Stimulated activated effector memory CD8-positive, alpha-beta T cell treated with anti-CD3 and anti-CD28 coated beads, Interleukin-12 subunit alpha, Interleukin-12 subunit beta, amount 100 ng/mL, for 72 hours (primary cell): Measurements from ENCODE around the gene CTTNBP2NL.
"Not testable (repeated sequence)": the region's sequence is repeated elsewhere in the genome, so short reads cannot be mapped to it uniquely, and the experiment has no call there.

Source experiments
- ATAC-seq: fragments of 150-1000 bp; cut with Tn5 transposase; 2 replicates; pipeline ENCODE4 v1.10.0; 2021
- DNase-seq, 2 donors: peaks; one replicate each; pipeline ENCODE4 v3.0.0; 2021 to 2022; ENCODE audit warnings: low spot score in 2 of 2
- H3K27ac Mint-ChIP-seq: one replicate; pipeline ENCODE4 v1.8.0; 2022; ENCODE audit warnings: mild to moderate bottlenecking, mixed read lengths
- H3K36me3 Mint-ChIP-seq: one replicate; pipeline ENCODE4 v1.8.0; 2022; ENCODE audit warnings: mild to moderate bottlenecking, mixed read lengths
- H3K4me1 Mint-ChIP-seq: one replicate; pipeline ENCODE4 v1.8.0; 2022; ENCODE audit warnings: mixed read lengths
- H3K4me3 Mint-ChIP-seq: one replicate; pipeline ENCODE4 v1.8.0; 2022; ENCODE audit warnings: mild to moderate bottlenecking, mixed read lengths
- H3K9me3 Mint-ChIP-seq: one replicate; pipeline ENCODE4 v1.8.0; 2022; ENCODE audit warnings: mixed read lengths

The CTTNBP2NL gene

DNA sequence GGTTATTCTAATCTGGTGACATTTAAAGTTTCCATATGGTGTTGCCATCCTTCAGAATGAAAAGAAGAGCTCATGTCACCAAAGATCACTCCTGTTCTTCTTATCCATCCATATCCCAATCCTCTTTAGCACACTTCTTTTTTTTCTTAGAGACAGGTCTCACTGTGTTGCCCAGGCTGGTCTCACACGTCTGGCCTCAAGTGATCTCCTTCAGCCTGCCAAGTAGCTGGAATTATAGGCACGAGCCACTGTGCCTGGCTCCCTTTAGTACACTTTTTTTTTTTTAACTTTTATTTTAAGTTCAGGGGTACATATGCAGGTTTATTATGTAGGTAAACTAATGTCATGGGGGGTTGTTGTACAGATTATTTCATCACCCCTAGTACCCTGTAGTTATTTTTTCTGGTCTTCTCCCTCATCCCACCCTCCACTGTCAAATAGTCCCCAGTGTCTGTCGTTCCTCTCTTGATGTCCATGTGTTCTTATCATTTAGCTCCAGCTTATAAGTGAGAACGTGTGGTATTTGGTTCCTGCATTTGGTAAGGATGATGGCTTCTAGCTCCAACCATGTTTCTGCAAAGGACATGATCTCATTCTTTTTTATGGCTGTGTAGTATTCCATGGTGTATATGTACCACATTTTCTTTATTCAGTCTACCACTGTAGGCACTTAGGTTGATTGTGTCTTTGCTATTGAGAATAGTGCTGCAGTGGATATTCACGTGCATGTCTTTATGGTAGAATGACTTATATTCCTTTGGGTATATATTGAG, 40.6 kb downstream of the CTTNBP2NL start:
- Mint-ChIP-seq H3K27ac (no peak overlapping the region), H3K4me3 (no peak overlapping the region), H3K9me3 (no peaks in the 10 kb centered on the region), H3K4me1 (no peaks in the 10 kb centered on the region), H3K36me3 (no peaks in the 10 kb centered on the region)
- ATAC-seq (no peak), DNase-seq (no peak)

DNA sequence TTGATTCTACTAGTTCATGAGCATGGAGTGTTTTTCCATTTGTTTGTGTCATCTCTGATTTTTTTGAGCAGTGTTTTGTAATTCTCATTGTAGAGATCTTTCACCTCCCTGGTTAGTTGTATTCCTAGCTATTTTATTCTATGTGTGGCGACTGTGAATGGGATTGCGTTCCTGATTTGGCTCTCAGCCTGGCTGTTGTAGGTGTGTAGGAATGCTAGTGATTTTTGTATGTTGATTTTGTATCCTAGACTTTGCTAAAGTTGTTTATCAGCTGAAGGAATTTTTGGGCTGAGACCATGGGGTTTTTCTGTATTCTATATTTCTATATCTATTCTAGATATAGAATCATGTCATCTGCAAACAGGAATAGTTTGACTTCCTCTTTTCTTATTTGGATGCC, 42.1 kb downstream of the CTTNBP2NL start:
- not testable (repeated sequence) for H3K9me3 Mint-ChIP-seq, H3K4me3 Mint-ChIP-seq, ATAC-seq, DNase-seq, H3K36me3 Mint-ChIP-seq, H3K4me1 Mint-ChIP-seq, H3K27ac Mint-ChIP-seq

DNA sequence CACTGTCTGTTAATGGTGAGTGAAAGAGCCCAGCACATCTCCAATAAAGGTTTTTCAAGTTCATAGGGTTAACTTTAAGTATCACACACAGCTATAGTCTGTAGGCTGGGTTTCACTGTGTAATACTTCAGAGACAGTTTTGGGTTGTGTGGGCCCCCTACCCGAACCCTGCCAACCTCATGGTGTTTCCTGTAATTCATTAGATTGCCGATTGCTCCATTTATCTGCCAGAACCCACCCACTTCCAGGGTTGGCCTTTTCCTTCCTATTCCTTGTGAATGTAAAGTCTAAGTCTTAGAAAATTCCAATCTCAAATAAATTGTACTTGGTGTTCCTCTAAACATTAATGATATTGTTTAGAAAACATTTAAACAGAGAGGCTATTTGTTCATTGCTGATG, 43.6 kb downstream of the CTTNBP2NL start:
- Mint-ChIP-seq H3K9me3 (no peaks in the 10 kb centered on the region), H3K36me3 (no peaks in the 10 kb centered on the region), H3K4me3 (no peak overlapping the region), H3K4me1 (no peaks in the 10 kb centered on the region), H3K27ac (no peak overlapping the region)
- ATAC-seq (no peak), DNase-seq (no peak)

DNA sequence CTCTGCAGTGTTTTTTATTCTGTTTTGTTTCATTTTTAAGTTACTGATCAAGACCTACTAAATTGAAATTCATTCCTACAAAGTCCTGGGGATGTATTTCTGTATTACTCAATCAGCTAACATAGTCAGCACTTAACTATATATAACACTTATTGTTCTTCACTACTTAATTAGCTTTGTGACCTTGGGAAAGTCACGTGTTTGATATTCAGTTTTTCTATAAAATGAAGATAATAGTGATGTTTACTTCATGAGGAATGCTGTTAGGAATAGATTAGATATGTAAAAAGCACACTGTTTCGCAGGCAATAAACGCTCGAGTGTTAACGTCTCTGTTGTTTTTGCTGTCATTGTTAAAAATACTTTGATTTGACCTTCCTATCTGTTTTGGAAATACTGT, 44.6 kb downstream of the CTTNBP2NL start:
- Mint-ChIP-seq H3K4me3 (no peak overlapping the region), H3K4me1 (no peaks in the 10 kb centered on the region), H3K27ac (no peak overlapping the region), H3K36me3 (no peaks in the 10 kb centered on the region), H3K9me3 (no peaks in the 10 kb centered on the region)
- ATAC-seq (no peak), DNase-seq (no peak)

DNA sequence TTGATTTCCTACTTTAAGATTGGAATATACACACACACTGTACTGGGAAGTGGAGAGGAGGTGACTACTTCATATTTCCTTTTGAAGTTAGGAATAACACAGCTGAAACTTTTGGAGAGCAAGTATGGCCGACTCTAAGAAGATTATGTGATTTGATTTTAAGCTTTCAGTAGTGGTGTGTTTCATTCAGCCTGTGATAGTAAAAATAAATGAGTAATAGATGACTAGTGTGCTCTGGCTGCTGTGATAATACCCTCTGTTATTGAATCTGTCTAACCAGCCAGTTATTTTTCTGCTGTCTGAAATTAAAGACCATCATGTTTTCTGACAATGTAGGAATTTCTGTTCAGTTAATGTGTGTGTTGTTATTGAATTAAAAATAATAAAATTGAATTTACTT, 48.3 kb downstream of the CTTNBP2NL start:
- Mint-ChIP-seq H3K4me3 (no peak overlapping the region), H3K4me1 (no peaks in the 10 kb centered on the region), H3K27ac (no peak overlapping the region), H3K36me3 (no peaks in the 10 kb centered on the region), H3K9me3 (no peaks in the 10 kb centered on the region)
- DNase-seq (no peak), ATAC-seq (no peak)

DNA sequence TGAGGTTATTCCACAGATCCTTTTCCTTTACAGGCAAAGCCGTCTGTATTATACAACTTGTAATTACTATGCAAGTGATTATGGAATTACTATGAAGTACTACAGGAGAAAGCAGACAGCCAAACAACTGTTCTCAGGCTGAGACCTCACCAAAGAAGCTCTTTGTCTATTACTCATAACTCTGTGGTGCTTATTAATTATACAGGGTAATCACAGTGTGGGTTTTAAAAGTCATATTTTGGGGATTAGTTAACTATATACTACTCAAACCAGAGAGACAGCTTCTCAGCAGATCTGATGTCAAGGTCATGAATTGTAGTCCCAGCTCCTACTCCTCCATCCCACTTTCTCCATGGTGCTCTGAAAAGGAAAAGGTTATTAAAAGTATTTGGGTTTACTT, 49.6 kb downstream of the CTTNBP2NL start:
- no peak overlapping the region for H3K27ac Mint-ChIP-seq
- DNase-seq, result no peak
- no peak overlapping the region for H3K4me3 Mint-ChIP-seq
- no peak for ATAC-seq
- no peaks in the 10 kb centered on the region for H3K36me3 Mint-ChIP-seq
- H3K4me1 Mint-ChIP-seq, result no peaks in the 10 kb centered on the region
- no peaks in the 10 kb centered on the region for H3K9me3 Mint-ChIP-seq

DNA sequence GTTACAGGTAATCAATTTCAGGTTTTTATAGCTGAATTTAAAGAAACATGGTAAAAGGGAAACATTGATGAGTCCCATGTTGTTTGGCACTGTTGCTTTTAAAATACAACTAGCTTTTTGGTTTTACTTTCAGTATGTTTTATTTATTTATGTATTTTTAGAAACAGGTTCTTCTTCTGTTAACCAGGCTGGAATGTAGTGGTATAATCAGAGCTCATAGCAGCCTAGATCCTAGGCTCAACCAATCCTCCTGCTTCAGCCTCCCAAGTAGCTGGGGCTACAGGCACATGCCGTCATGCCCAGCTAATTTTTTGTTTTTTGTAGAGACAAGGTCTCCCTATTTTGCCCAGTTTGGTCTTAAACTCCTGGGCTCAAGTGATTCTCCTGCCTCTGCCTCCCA, 50.4 kb downstream of the CTTNBP2NL start:
- no peak for ATAC-seq
- DNase-seq, result no peak
- no peaks in the 10 kb centered on the region for H3K4me1 Mint-ChIP-seq
- no peak overlapping the region for H3K27ac Mint-ChIP-seq
- no peaks in the 10 kb centered on the region for H3K36me3 Mint-ChIP-seq
- no peaks in the 10 kb centered on the region for H3K9me3 Mint-ChIP-seq
- no peak overlapping the region for H3K4me3 Mint-ChIP-seq

DNA sequence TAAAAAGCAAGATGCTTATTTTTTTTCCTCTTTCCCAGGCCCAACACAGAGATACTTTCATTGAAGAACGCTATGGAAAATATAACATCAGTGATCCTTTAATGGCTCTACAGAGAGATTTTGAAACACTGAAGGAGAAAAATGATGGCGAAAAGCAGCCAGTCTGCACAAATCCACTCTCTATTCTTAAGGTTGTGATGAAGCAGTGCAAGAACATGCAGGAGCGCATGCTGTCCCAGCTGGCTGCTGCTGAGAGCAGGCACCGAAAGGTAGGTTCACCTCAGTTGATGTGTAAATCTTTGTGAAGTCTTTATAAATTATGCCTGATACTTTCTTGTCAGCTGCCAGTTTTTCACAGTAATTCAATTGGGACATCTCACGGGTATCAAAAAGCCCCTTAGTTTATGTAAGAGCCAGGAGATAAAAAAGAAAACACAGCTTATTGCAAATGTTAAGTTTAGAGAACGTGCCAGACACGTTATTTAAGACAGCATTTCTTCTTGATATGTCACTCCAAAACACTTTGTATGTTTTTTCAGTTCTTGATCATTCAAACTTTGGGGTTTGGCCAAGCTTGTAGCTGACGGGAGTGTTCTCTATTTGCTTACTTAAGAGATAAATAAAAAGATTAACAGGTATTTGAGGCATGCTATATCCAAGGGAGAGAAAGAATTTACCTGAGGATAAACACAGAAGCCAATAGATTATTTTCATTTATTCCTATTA, 53.1 kb downstream of the CTTNBP2NL start:
- Mint-ChIP-seq H3K36me3 (no peaks in the 10 kb centered on the region), H3K27ac (no peak overlapping the region), H3K4me3 (no peak overlapping the region), H3K4me1 (no peaks in the 10 kb centered on the region), H3K9me3 (no peaks in the 10 kb centered on the region)
- ATAC-seq, result no peak
- no peak for DNase-seq

DNA sequence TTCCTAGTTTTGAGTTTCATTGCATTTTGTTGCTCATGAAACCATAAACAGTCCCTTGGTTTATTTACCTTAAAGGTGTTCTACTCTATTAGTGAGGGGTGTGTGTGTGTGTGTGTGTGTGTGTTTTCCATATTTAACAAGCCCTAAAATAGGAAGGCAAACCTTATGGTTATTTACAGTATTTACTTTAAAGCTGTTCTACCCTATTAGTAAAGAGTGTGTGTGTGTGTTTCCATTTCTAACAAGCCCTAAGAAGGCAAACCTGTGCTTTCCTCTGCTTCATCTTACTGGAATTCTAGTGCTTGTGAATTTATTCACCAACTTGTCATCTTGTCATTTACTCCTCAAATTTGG, 53.6 kb downstream of the CTTNBP2NL start:
- no peak for ATAC-seq
- Mint-ChIP-seq H3K4me3 (no peak overlapping the region), H3K9me3 (no peaks in the 10 kb centered on the region), H3K36me3 (no peaks in the 10 kb centered on the region), H3K4me1 (no peaks in the 10 kb centered on the region), H3K27ac (no peak overlapping the region)
- DNase-seq, result no peak

DNA sequence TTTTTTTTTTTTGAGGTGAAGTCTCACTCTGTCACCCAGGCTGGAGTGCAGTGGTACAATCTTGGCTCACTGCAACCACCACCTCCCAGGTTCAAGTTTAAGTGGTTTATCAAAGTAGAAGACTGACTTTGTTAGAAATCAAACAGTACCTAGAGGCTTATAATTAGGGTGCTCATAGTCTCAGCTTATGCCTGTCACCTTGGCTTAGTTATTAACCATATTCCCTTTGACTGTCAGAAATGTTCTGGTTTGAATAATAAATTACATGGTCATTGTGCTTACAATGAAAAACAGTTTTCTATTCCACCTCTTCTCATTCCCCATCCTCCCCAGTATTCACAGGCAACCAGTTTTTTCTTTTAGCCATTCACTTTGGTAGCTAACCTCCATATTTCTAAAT, 54.8 kb downstream of the CTTNBP2NL start:
- H3K9me3 Mint-ChIP-seq, result no peaks in the 10 kb centered on the region
- H3K4me1 Mint-ChIP-seq, result no peaks in the 10 kb centered on the region
- no peak for DNase-seq
- no peaks in the 10 kb centered on the region for H3K36me3 Mint-ChIP-seq
- ATAC-seq, result no peak
- H3K27ac Mint-ChIP-seq, result no peak overlapping the region
- H3K4me3 Mint-ChIP-seq, result no peak overlapping the region

DNA sequence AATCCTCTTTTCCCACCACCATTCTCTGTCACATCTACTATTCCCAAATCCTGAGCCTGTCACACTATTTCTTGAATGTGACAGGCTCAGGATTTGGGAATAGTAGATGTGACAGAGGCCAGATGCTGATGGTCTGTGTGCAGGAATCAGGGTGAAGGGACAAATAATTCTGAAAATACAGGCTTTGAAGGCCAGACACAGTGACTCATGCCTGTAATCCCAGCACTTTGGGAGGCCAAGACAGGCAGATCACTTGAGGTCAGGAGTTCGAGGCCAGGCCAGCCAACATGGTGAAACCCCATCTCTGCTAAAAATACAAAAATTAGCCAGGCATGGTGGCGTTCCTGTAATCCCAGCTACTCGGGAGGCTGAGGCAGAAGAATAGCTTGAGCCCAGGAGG, 55.3 kb downstream of the CTTNBP2NL start:
- H3K4me1 Mint-ChIP-seq, H3K4me3 Mint-ChIP-seq, ATAC-seq, H3K9me3 Mint-ChIP-seq, H3K36me3 Mint-ChIP-seq, H3K27ac Mint-ChIP-seq, DNase-seq: not testable (repeated sequence)

DNA sequence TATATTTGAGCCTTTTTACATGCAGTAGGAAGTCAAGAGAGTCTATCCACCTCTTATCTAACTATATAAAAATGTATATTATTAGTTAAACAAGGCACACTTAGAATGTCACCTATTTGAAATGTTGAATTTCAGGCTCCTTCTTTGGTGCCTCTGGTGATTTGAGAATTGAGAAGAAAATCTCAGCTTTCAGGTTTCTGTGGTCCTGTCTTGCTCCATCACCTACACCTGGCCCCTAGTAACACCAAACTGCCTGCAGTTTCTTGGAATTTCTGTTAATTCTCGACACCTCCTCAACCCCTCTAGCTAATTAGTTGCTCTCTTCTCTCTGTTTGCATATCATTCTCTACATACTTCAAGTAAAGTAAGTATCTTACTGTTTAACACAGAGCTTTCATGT, 57.9 kb downstream of the CTTNBP2NL start:
- Mint-ChIP-seq H3K4me1 (no peaks in the 10 kb centered on the region), H3K9me3 (no peaks in the 10 kb centered on the region), H3K27ac (no peak overlapping the region), H3K36me3 (no peaks in the 10 kb centered on the region), H3K4me3 (no peak overlapping the region)
- DNase-seq (no peak), ATAC-seq (no peak)

DNA sequence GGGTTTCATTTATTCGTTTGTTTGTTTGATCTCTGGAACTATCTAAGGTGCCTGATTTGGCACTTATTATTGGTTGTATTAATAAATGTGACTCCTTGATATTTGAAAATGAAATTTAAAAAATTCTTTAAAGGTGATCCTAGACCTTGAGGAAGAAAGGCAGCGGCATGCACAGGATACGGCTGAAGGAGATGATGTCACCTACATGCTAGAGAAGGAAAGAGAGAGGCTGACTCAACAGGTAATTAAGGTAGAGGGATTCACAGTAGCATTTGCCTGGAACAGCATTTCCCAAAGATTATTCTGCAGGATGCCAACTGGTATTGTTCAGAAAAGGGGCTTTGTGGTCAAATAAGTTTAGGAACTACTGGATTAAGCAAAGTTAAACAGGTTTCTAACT, 58.3 kb downstream of the CTTNBP2NL start:
- Mint-ChIP-seq H3K27ac (no peak overlapping the region), H3K36me3 (no peaks in the 10 kb centered on the region), H3K4me3 (no peak overlapping the region), H3K9me3 (no peaks in the 10 kb centered on the region), H3K4me1 (no peaks in the 10 kb centered on the region)
- ATAC-seq (no peak), DNase-seq (no peak)

DNA sequence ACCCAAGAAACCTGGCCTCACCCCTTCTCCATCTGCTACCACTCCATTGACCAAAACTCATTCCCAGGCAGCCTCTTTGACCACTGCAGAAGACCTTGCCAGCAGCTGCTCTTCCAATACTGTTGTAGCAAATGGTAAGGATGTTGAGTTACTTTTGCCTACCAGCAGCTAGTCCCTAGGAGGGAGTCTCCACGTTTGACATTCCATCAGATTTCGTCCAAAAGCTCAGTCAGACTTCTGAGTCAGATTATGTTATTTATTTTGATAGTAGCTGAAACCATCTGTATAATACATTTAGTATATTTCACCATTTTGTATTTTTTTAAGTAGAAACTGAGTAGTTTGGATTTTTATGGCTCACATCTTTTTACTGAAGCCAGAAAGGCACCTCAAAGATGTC, 61.2 kb downstream of the CTTNBP2NL start:
- Mint-ChIP-seq H3K4me1 (no peaks in the 10 kb centered on the region), H3K27ac (no peak overlapping the region), H3K36me3 (no peaks in the 10 kb centered on the region), H3K9me3 (no peaks in the 10 kb centered on the region), H3K4me3 (no peak overlapping the region)
- ATAC-seq, result no peak
- no peak for DNase-seq

DNA sequence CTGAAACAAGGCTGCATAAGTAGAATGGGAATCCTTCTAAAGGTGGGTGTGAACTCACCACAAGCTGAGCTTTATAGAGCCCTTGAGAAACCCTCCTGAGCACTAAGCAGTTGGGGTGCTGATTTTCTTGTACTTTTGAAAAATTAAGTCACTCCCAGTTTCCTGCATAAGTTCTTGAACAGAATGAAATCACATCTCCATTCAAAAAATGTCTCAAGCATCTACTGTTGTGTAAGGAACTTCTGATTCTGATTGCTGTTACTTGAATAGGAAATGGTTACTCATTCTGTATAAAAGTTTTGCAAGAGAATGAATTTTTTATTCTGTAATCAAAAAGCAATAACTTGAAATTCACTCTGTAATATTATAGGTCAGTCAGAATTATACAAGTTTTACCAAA, 61.9 kb downstream of the CTTNBP2NL start:
- Mint-ChIP-seq H3K27ac (no peak overlapping the region), H3K4me3 (no peak overlapping the region), H3K4me1 (no peaks in the 10 kb centered on the region), H3K9me3 (no peaks in the 10 kb centered on the region), H3K36me3 (no peaks in the 10 kb centered on the region)
- ATAC-seq, result no peak
- no peak for DNase-seq

DNA sequence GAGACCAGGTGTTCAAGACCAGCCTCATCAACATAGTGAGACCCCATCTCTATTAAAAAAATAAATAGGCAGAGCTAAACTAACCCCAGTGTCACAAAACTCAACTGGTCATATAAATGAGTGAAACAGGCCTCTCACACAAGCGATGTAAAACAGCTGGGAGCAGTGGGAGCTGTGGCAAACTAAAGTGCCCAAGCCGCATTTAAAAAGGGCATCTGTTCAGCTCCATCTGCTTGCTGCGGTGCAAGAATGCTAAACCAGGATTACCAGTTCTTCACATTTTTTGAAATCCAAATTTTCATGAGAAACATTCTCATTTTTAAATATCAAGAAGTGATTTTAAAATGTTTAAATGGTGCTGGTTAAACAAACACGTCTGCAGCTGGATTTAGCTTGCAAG, 62.7 kb downstream of the CTTNBP2NL start:
- no peak overlapping the region for H3K27ac Mint-ChIP-seq
- H3K9me3 Mint-ChIP-seq, result no peaks in the 10 kb centered on the region
- no peak for DNase-seq
- H3K36me3 Mint-ChIP-seq, result no peaks in the 10 kb centered on the region
- no peak for ATAC-seq
- no peak overlapping the region for H3K4me3 Mint-ChIP-seq
- no peaks in the 10 kb centered on the region for H3K4me1 Mint-ChIP-seq
